Measurements from ENCODE around the gene PHACTR3. TPM values are rescaled to one million over a fixed set of nuclear protein-coding genes. Genes with fewer than 3 reads are reported as not detected.

Gene PHACTR3
- total RNA-seq, 1 experiment from 2014 or later, result not detected

DNA sequence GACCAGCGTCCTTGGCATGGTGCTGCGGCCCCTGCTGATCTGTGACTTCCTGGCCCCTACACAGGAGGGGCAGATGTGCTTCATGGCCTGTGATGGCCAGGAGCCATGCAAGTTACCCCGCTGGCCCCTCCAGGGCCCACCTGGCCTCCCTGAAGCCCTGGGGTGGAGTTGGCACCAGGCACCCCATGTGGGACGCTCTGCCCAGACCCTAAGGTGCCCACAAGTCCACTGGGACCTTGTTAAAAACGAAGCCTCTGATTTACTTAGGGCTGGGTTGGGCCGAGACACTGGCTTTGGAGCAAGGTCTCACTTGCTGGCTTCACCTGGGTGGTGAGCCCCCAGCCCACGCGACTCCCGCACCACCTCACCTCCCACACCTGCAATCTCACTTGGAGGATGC is 139.0 kb downstream of the PHACTR3 start:
- no peak overlapping the region for H4K91ac ChIP-seq (ENCODE audit: insufficient read length, low read depth, low read length)
- no CpG with 5 or more reads among the region's 9 CpGs for WGBS (ENCODE audit: extremely low coverage, insufficient read length, low lambda C conversion rate)
- no peak overlapping the region for H2BK5ac ChIP-seq (ENCODE audit: insufficient read length, low read length)
- H3T11ph ChIP-seq (ENCODE audit: low read length), result no peak overlapping the region
- H3K4me1 ChIP-seq (ENCODE audit: insufficient read depth, low read length), result no peaks in the 10 kb centered on the region
- Mint-ChIP-seq H3K4me3 (no peak overlapping the region), H3K9me3 (peaks cover 2 to 78% of the 10 kb centered on the region in 2 experiments; a peak in 3 of 5 replicates), H3K4me1 (no peaks in the 10 kb centered on the region), H3K36me3 (ENCODE audit: insufficient read depth in 1 of 3, low read depth in 3 of 3) (peaks cover 0 to 5% (median 2%) of the 10 kb centered on the region in 3 experiments; a peak in 3 of 7 replicates), H3K27me3 (ENCODE audit: low read depth) (peaks cover 37% of the 10 kb centered on the region), H3K27ac (no peak overlapping the region)
- H4K20me1 ChIP-seq (ENCODE audit: control insufficient read depth, insufficient read depth, insufficient read length), result no peaks in the 10 kb centered on the region
- H3K27ac ChIP-seq (ENCODE audit: insufficient read length, low read depth, low read length), result no peak overlapping the region
- H3K23ac ChIP-seq (ENCODE audit: insufficient read length, low read depth, low read length), result no peak overlapping the region
- no peak overlapping the region for H3K9ac ChIP-seq (ENCODE audit: extremely low read depth, insufficient read length, low read length)
- no peaks in the 10 kb centered on the region for H3K79me1 ChIP-seq (ENCODE audit: insufficient read depth, low read depth, low read length, poor library complexity, severe bottlenecking)
- no peak overlapping the region for H2AK5ac ChIP-seq (ENCODE audit: insufficient read length, low read length)
- H3K4ac ChIP-seq (ENCODE audit: low read depth, low read length), result no peak overlapping the region
- H2AFZ ChIP-seq (ENCODE audit: low read length), result no peak overlapping the region
- H3K23me2 ChIP-seq (ENCODE audit: insufficient read length, low read depth, low read length, poor library complexity, severe bottlenecking), result no peaks in the 10 kb centered on the region
- H3K9me3 ChIP-seq (ENCODE audit: control insufficient read depth, low read depth, low read length), result no peaks in the 10 kb centered on the region
- no peak overlapping the region for H4K5ac ChIP-seq (ENCODE audit: insufficient read length, low read depth, low read length)
- no peak overlapping the region for H3K18ac ChIP-seq (ENCODE audit: insufficient read length, low read depth, low read length)
- no peak overlapping the region for H2BK15ac ChIP-seq (ENCODE audit: low read depth, low read length)
- H3K14ac ChIP-seq (ENCODE audit: insufficient read depth, low read length), result no peak overlapping the region
- no peak overlapping the region for H2BK120ac ChIP-seq (ENCODE audit: low read depth, low read length, poor library complexity, severe bottlenecking)
- H3K56ac ChIP-seq (ENCODE audit: insufficient read length, low read depth, low read length), result no peak overlapping the region
- no peak overlapping the region for H4K8ac ChIP-seq (replicated peaks; ENCODE audit: insufficient read length, low read depth, low read length)
- no peak overlapping the region for H2BK20ac ChIP-seq (ENCODE audit: low read depth, low read length, poor library complexity, severe bottlenecking)
- peaks cover 2% of the 10 kb centered on the region; the same call in 1 of the 2 replicates for H3K27me3 ChIP-seq (ENCODE audit: insufficient read depth, low read length)
- DNase-seq, result no peak
- no peak overlapping the region for H2BK12ac ChIP-seq (ENCODE audit: insufficient read length, low read depth, low read length)
- H3K4me2 ChIP-seq (ENCODE audit: insufficient read depth, insufficient read length, low read length), result no peak overlapping the region
- TF ChIP-seq, protein P1, sequence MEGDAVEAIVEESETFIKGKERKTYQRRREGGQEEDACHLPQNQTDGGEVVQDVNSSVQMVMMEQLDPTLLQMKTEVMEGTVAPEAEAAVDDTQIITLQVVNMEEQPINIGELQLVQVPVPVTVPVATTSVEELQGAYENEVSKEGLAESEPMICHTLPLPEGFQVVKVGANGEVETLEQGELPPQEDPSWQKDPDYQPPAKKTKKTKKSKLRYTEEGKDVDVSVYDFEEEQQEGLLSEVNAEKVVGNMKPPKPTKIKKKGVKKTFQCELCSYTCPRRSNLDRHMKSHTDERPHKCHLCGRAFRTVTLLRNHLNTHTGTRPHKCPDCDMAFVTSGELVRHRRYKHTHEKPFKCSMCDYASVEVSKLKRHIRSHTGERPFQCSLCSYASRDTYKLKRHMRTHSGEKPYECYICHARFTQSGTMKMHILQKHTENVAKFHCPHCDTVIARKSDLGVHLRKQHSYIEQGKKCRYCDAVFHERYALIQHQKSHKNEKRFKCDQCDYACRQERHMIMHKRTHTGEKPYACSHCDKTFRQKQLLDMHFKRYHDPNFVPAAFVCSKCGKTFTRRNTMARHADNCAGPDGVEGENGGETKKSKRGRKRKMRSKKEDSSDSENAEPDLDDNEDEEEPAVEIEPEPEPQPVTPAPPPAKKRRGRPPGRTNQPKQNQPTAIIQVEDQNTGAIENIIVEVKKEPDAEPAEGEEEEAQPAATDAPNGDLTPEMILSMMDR (conservative IDR thresholded peaks at IDR 0.05), result no peak
- no peaks in the 10 kb centered on the region for H3K79me2 ChIP-seq (ENCODE audit: insufficient read depth, low read length)

Measured in H9 (cell line).